Kasumi-1 (cell line): ENCODE measurements around the gene NXPE3.

Experiments used
- DNase-seq, 2 experiments: peaks; one replicate each; lab custom pipeline; 2025; lab: John Stamatoyannopoulos, UW

NXPE3 gene

GRCh38 chr3:101803173-101803782 is 24.3 kb downstream of the NXPE3 start:
- DNase-seq = peak; percentile 75 to 91

GRCh38 chr3:101803939-101804338 is 24.9 kb downstream of the NXPE3 start:
- DNase-seq = no peak

- no peak for DNase-seq
These were observed 27.5 kb downstream of the NXPE3 start for GRCh38 chr3:101806491-101806890.

- DNase-seq = no peak
These were observed 28.9 kb downstream of the NXPE3 start for GRCh38 chr3:101807888-101808287.

- peak; percentile 68 to 83 for DNase-seq
These were observed 30.4 kb downstream of the NXPE3 start for GRCh38 chr3:101809178-101810021.

GRCh38 chr3:101810022-101810418 is 31.0 kb downstream of the NXPE3 start:
- no peak for DNase-seq

GRCh38 chr3:101811875-101812274 is 32.9 kb downstream of the NXPE3 start:
- no peak for DNase-seq

GRCh38 chr3:101812895-101813294 is 33.9 kb downstream of the NXPE3 start:
- no peak for DNase-seq

GRCh38 chr3:101813817-101814440 is 34.9 kb downstream of the NXPE3 start:
- peak; percentile 55 to 62 for DNase-seq

GRCh38 chr3:101814835-101815234 is 35.8 kb downstream of the NXPE3 start:
- DNase-seq = no peak

GRCh38 chr3:101816215-101817149 is 37.5 kb downstream of the NXPE3 start:
- no peak for DNase-seq

GRCh38 chr3:101817992-101818391 is 39.0 kb downstream of the NXPE3 start:
- peak in 1 of 2 experiments; percentile 10 for DNase-seq

GRCh38 chr3:101819649-101820206 is 40.7 kb downstream of the NXPE3 start:
- DNase-seq = no peak

- DNase-seq = no peak
These were observed 42.5 kb downstream of the NXPE3 start for GRCh38 chr3:101821503-101821902.

GRCh38 chr3:101823525-101823924 is 44.5 kb downstream of the NXPE3 start:
- DNase-seq = no peak

- DNase-seq = no peak
These were observed 45.7 kb downstream of the NXPE3 start for GRCh38 chr3:101824702-101825101.

- no peak for DNase-seq
These were observed 47.0 kb downstream of the NXPE3 start for GRCh38 chr3:101825904-101826445.

GRCh38 chr3:101827211-101828174 is 48.5 kb downstream of the NXPE3 start:
- peak; percentile 68 to 70 for DNase-seq

- no peak for DNase-seq
These were observed 49.3 kb downstream of the NXPE3 start for GRCh38 chr3:101828276-101828675.
